RWPE1 (cell line): ENCODE data around the gene TVP23A.
"Not testable (repeated sequence)": the region's sequence is repeated elsewhere in the genome, so short reads cannot be mapped to it uniquely, and the experiment has no call there.

Experiments
- CTCF ChIA-PET: fragments of 350-600 bp; sonication (Branson Sonifier 250); formaldehyde crosslinking; extraction: SDS; loops from one replicate; lab custom pipeline; 2021; lab: Yijun Ruan, JAX
- POLR2A ChIA-PET: fragments of 400-600 bp; formaldehyde crosslinking; extraction: SDS; loops from one replicate; lab custom pipeline; 2020; ENCODE audit warnings: antibody characterized with exemption; ENCODE audit not compliant: low non-redundant PET; lab: Yijun Ruan, JAX
- DNase-seq: peaks from one replicate; pipeline ENCODE4 v3.0.0; 2012; ENCODE audit warnings: low spot score
- H3K27ac ChIP-seq: fragments of 450-650 bp; 2 replicates; pipeline ENCODE4 v1.5.1; 2017
- CTCF ChIP-seq: fragments of 450-650 bp; conservative IDR thresholded peaks from 2 replicates; pipeline ENCODE4 v1.5.1; 2017; ENCODE audit warnings: low read depth, mild to moderate bottlenecking

Gene TVP23A

GRCh38 chr16:10808850-10809249 lies 9.7 kb downstream of the TVP23A start:
- DNase-seq, result no peak
- TF ChIP-seq CTCF, result no peak
- CTCF ChIA-PET, result no interaction called here
- POLR2A ChIA-PET, result no interaction called here
- no peak overlapping the region for H3K27ac ChIP-seq

GRCh38 chr16:10808218-10808617 lies 10.4 kb downstream of the TVP23A start:
- DNase-seq, result no peak
- H3K27ac ChIP-seq, result no peak overlapping the region
- CTCF ChIA-PET, result no interaction called here
- POLR2A ChIA-PET, result no interaction called here
- no peak for TF ChIP-seq CTCF

- no peak for TF ChIP-seq CTCF
- ChIA-PET POLR2A (no interaction called here), CTCF (no interaction called here)
- H3K27ac ChIP-seq, result no peak overlapping the region
- DNase-seq, result no peak
These were observed 11.9 kb downstream of the TVP23A start for GRCh38 chr16:10806698-10807097.

GRCh38 chr16:10805334-10805733 lies 13.3 kb downstream of the TVP23A start:
- DNase-seq, result no peak
- ChIA-PET POLR2A (no interaction called here), CTCF (interaction anchor here (0.5 kb wide), 1 partner anchor 84 kb away, joined by 3 read pairs; no protein-coding TSS in a partner anchor)
- H3K27ac ChIP-seq, result no peak overlapping the region
- TF ChIP-seq CTCF, result no peak

- no peak for TF ChIP-seq CTCF
- no peak overlapping the region for H3K27ac ChIP-seq
- no peak for DNase-seq
- ChIA-PET POLR2A (no interaction called here), CTCF (interaction anchor here (1.2 kb wide), 1 partner anchor 118 kb away, joined by 4 read pairs; no protein-coding TSS in a partner anchor)
These were observed 18.9 kb downstream of the TVP23A start for GRCh38 chr16:10799736-10800135.

- no peak for TF ChIP-seq CTCF
- no peak overlapping the region for H3K27ac ChIP-seq
- POLR2A ChIA-PET, result no interaction called here
- CTCF ChIA-PET, result no interaction called here
- no peak for DNase-seq
These were observed 27.5 kb downstream of the TVP23A start for GRCh38 chr16:10791048-10791447.

- POLR2A ChIA-PET, CTCF ChIA-PET, DNase-seq, H3K27ac ChIP-seq: not testable (repeated sequence)
These were observed 30.0 kb downstream of the TVP23A start for GRCh38 chr16:10788630-10789029.
